ENCODE measurements around the gene SNX13. TPM values are rescaled to one million over a fixed set of nuclear protein-coding genes. Genes with fewer than 3 reads are reported as not detected.
A peak's percentile ranks its signal among the peaks of the same experiment; 100 is the strongest.

SNX13 gene, protein sequence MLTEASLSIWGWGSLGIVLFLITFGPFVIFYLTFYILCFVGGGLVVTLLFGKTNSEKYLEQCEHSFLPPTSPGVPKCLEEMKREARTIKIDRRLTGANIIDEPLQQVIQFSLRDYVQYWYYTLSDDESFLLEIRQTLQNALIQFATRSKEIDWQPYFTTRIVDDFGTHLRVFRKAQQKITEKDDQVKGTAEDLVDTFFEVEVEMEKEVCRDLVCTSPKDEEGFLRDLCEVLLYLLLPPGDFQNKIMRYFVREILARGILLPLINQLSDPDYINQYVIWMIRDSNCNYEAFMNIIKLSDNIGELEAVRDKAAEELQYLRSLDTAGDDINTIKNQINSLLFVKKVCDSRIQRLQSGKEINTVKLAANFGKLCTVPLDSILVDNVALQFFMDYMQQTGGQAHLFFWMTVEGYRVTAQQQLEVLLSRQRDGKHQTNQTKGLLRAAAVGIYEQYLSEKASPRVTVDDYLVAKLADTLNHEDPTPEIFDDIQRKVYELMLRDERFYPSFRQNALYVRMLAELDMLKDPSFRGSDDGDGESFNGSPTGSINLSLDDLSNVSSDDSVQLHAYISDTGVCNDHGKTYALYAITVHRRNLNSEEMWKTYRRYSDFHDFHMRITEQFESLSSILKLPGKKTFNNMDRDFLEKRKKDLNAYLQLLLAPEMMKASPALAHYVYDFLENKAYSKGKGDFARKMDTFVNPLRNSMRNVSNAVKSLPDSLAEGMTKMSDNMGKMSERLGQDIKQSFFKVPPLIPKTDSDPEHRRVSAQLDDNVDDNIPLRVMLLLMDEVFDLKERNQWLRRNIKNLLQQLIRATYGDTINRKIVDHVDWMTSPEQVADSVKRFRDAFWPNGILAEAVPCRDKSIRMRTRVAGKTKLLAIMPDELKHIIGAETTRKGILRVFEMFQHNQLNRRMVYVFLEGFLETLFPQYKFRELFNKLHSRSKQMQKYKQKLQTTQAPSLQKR
- 10 to 100 TPM; 36.1 to 46.9 TPM for total RNA-seq

GRCh38 chr7:17940302-17940883 lies at the start of gene SNX13:
Gene SNX13, minus strand, starts transcription at chr7:17940494. Its CDS starts 199 bp downstream, at chr7:17940295.
- Histone ChIP-seq H3K36me3 (no peaks in the 10 kb centered on the region), H3K4me1 (peaks cover 0 to 38% of the 10 kb centered on the region in 2 donors)

GRCh38 chr7:17989546-17989945 lies 49.3 kb upstream of the SNX13 start:
- no peaks in the 10 kb centered on the region for H3K4me1 ChIP-seq
- DNase-seq (ENCODE audit: low spot score), result no peak
- H3K27ac ChIP-seq, result no peak overlapping the region
- H3K27me3 ChIP-seq, result no peaks in the 10 kb centered on the region
- no peaks in the 10 kb centered on the region for H3K36me3 ChIP-seq
- no peak overlapping the region for H3K4me3 ChIP-seq
- TF ChIP-seq, protein P1, sequence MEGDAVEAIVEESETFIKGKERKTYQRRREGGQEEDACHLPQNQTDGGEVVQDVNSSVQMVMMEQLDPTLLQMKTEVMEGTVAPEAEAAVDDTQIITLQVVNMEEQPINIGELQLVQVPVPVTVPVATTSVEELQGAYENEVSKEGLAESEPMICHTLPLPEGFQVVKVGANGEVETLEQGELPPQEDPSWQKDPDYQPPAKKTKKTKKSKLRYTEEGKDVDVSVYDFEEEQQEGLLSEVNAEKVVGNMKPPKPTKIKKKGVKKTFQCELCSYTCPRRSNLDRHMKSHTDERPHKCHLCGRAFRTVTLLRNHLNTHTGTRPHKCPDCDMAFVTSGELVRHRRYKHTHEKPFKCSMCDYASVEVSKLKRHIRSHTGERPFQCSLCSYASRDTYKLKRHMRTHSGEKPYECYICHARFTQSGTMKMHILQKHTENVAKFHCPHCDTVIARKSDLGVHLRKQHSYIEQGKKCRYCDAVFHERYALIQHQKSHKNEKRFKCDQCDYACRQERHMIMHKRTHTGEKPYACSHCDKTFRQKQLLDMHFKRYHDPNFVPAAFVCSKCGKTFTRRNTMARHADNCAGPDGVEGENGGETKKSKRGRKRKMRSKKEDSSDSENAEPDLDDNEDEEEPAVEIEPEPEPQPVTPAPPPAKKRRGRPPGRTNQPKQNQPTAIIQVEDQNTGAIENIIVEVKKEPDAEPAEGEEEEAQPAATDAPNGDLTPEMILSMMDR (IDR thresholded peaks at IDR 0.05), result no peak
- H3K9me3 ChIP-seq, result no peaks in the 10 kb centered on the region

More at GRCh38 chr7:17940302-17940883, at the start of gene SNX13:
- no peaks in the 10 kb centered on the region for H3K27me3 ChIP-seq
- peak; percentile 92 for DNase-seq (ENCODE audit: low spot score)
- H3K27ac ChIP-seq, result peak within 1 kb of the TSS; percentile 96 to 99
- H3K9me3 ChIP-seq, result no peaks in the 10 kb centered on the region
- TF ChIP-seq, protein P1 (IDR thresholded peaks at IDR 0.05), result peak in 1 of 2 donors; percentile 54
- H3K4me3 ChIP-seq, result peak within 1 kb of the TSS; percentile 82 to 90

DNA sequence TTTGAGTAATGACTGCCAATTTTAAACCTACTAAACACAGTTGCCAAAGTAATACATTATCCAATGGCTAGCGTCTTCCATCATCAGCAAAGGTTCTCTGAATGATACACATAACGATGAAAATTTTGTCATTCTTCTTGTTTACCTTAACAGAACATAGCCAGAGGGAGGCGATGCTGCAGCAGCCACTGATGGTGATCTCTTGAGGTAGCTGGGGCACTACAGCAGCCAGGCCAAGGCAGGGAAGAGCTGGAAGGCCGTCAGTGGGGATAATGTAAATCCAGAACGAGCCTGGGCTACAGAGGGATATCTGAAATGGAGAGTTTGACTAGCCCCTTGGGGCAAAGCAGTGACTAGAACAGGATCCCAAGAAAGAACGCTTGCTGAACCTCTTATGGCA lies 48.6 kb upstream of the SNX13 start:
- no peaks in the 10 kb centered on the region for H3K9me3 ChIP-seq
- H3K27me3 ChIP-seq, result no peaks in the 10 kb centered on the region
- no peak overlapping the region for H3K4me3 ChIP-seq
- H3K4me1 ChIP-seq, result no peaks in the 10 kb centered on the region
- H3K27ac ChIP-seq, result no peak overlapping the region
- no peaks in the 10 kb centered on the region for H3K36me3 ChIP-seq
- no peak for DNase-seq (ENCODE audit: low spot score)
- TF ChIP-seq, protein P1 (IDR thresholded peaks at IDR 0.05), result no peak

- no peak overlapping the region for H3K4me3 ChIP-seq
- no peaks in the 10 kb centered on the region for H3K4me1 ChIP-seq
- no peak for DNase-seq (ENCODE audit: low spot score)
- H3K9me3 ChIP-seq, result no peaks in the 10 kb centered on the region
- no peak overlapping the region for H3K27ac ChIP-seq
- H3K27me3 ChIP-seq, result no peaks in the 10 kb centered on the region
- no peaks in the 10 kb centered on the region for H3K36me3 ChIP-seq
- TF ChIP-seq, protein P1 (IDR thresholded peaks at IDR 0.05), result no peak
Measured at GRCh38 chr7:17988141-17988540, 47.8 kb upstream of the SNX13 start.

DNA sequence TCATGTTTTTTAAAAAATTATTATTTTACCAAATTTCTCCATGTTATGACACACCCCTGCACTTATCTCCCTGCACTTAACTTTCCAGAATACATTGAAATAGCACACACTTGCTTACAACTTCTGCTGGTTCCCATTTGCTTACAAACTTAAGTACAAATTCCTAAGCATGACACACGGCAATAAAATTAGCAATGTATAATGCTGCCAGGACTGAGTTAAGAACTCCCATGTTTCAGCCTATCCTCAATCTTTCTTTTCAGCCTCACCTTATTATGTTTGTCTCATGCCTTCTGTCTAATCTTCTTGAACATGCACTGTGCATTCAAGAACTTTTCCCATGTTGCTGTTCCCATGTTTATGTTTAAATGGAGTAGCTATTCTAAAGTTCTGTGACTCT lies 46.6 kb upstream of the SNX13 start:
- TF ChIP-seq, protein P1 (IDR thresholded peaks at IDR 0.05), result no peak

More for the DNA sequence above, 46.6 kb upstream of the SNX13 start:
- no peaks in the 10 kb centered on the region for H3K36me3 ChIP-seq
- no peak overlapping the region for H3K27ac ChIP-seq
- H3K9me3 ChIP-seq, result no peaks in the 10 kb centered on the region
- H3K4me3 ChIP-seq, result no peak overlapping the region
- H3K27me3 ChIP-seq, result no peaks in the 10 kb centered on the region
- DNase-seq (ENCODE audit: low spot score), result no peak
- no peaks in the 10 kb centered on the region for H3K4me1 ChIP-seq

Data from right atrium auricular region (tissue), 2 donors.